Measurements from ENCODE around the gene AGK. TPM values are rescaled to one million over a fixed set of nuclear protein-coding genes. Genes with fewer than 3 reads are reported as not detected.

The AGK gene
- total RNA-seq, 4 donors from 2014 or later: 8.4 to 47.0 (median 17.5) TPM

- DNase-seq: no peak
- no peak overlapping the region for H3K27ac ChIP-seq
- no peaks in the 10 kb centered on the region for H3K36me3 ChIP-seq
- H3K4me3 ChIP-seq: no peak overlapping the region
- H3K4me1 ChIP-seq: peaks cover 0 to 26% (median 4%) of the 10 kb centered on the region in 4 donors
- TF ChIP-seq CTCF (IDR thresholded peaks at IDR 0.05) (no peak), POLR2A (IDR thresholded peaks at IDR 0.05) (no peak)
- H3K9me3 ChIP-seq: no peaks in the 10 kb centered on the region
- no peaks in the 10 kb centered on the region for H3K27me3 ChIP-seq
Observed at GRCh38 chr7:141704741-141705140, 153.5 kb downstream of the AGK start.

Other genes starting within 250 kb of the AGK start
- gene DENND11, start 150.8 kb downstream of the AGK start, total RNA-seq: 10 to 100 TPM; 22.6 to 31.0 (median 26.4) TPM
- not detected for gene WEE2, start 156.9 kb downstream of the AGK start, total RNA-seq
- gene SSBP1, start 186.9 kb downstream of the AGK start, total RNA-seq: 100 to 1,000 TPM in 1 of 4 donors, 10 to 100 TPM in 3; 54.4 to 106 (median 67.7) TPM
- gene TAS2R3, start 212.7 kb downstream of the AGK start, total RNA-seq: 1 to 10 TPM; 5.7 to 6.6 (median 6.3) TPM
- 1 to 10 TPM in 3 of 4 donors, not detected in 1; 1.9 to 5.6 (median 3.3) TPM for gene TAS2R4, start 225.3 kb downstream of the AGK start, total RNA-seq
- 1 to 10 TPM; 2.1 to 6.0 (median 5.2) TPM for gene TAS2R5, start 238.8 kb downstream of the AGK start, total RNA-seq

Measured in Peyer's patch (tissue), 4 donors.